K562 (cell line): ENCODE data around the gene TPGS1. TPM values are rescaled to one million over a fixed set of nuclear protein-coding genes. Genes with fewer than 3 reads are reported as not detected.

Source experiments
- ARHGAP35 ChIP-seq: fragments of 450-650 bp; IDR thresholded peaks from 2 replicates; pipeline ENCODE4 v1.6.1; 2018; ENCODE audit not compliant: partially characterized antibody
- CHD7 ChIP-seq: fragments of 200-600 bp; sonication (generic); IDR thresholded peaks from one replicate; pipeline ENCODE4 v1.6.1; 2012; ENCODE audit warnings: mild to moderate bottlenecking, low read depth, low read length, inconsistent platforms
- NKRF ChIP-seq: fragments of 450-650 bp; IDR thresholded peaks from 2 replicates; pipeline ENCODE4 v1.6.1; 2016; ENCODE audit warnings: borderline replicate concordance
- RBM34 ChIP-seq: fragments of 200-400 bp; formaldehyde crosslinking; IDR thresholded peaks from 2 replicates; pipeline ENCODE4 v1.6.1; 2018; ENCODE audit warnings: low read length, borderline replicate concordance; ENCODE audit not compliant: insufficient read depth
- SP1 ChIP-seq: sonication (generic); formaldehyde crosslinking; IDR thresholded peaks from 2 replicates; pipeline ENCODE4 v1.8.1; 2022; ENCODE audit warnings: mild to moderate bottlenecking, missing genetic modification reagents
- TRIM24 ChIP-seq, 2 experiments: fragments of 450-650 bp; IDR thresholded peaks; 2 replicates each; pipeline ENCODE4 v1.6.1; 2016
- ZBTB11 ChIP-seq, 3 experiments: fragments of 200-800 bp in 1 of 3; fragments of 250-450 bp in 1 of 3; fragments of 450-650 bp in 1 of 3; sonication (Bioruptor Pico) in 1 of 3; sonication (Bioruptor generic) in 1 of 3; formaldehyde crosslinking in 1 of 3; IDR thresholded peaks; 2 replicates each; pipeline versions ENCODE4 v1.6.1 to v1.8.0; 2016 to 2022; ENCODE audit warnings: mild to moderate bottlenecking in 2 of 3, missing genetic modification characterization in 2 of 3, missing compliant biosample characterization in 1 of 3, moderate library complexity in 1 of 3
- ZNF778 ChIP-seq: fragments of 450-650 bp; formaldehyde crosslinking; IDR thresholded peaks from 2 replicates; pipeline ENCODE4 v1.4.0; 2020; ENCODE audit warnings: mild to moderate bottlenecking, moderate library complexity
- polyA plus RNA-seq, 8 experiments: library from polyadenylated mRNA; depleted of rRNA in 4 of 8; stranded (reverse) in 5 of 8; unstranded in 3 of 8; fragments of >200 nt; fragmentation: Nextera tagmentation in 2 of 8; fragmentation: Illumina TruSeq in 1 of 8; extraction: Ambion mirVana in 2 of 8; extraction: Trizol in 1 of 8; gene quantifications; 2 replicates each; pipeline versions ENCODE4 v1.2.1 to v1.2.3, GENCODE V29; 2011 to 2014; ENCODE audit warnings: inconsistent platforms in 1 of 8, missing spikeins in 1 of 8
- total RNA-seq, 7 experiments: library from RNA; depleted of rRNA in 6 of 7; stranded (reverse); fragments of >200 nt in 6 of 7; fragmentation: Illumina TruSeq in 2 of 7; extraction: Trizol in 2 of 7; gene quantifications; 2 replicates each; pipeline versions ENCODE4 v1.2.1 to v1.2.3, GENCODE V29; 2011 to 2021; ENCODE audit warnings: low replicate concordance in 1 of 7

TPGS1 gene
- total and polyA plus RNA-seq, 9 of the 15 experiments (the other 6 are each of a cell fraction or from before 2014, with no cell fraction given): 0.30 to 31.6 (median 1.2) TPM; not detected in 2

- TF ChIP-seq CHD7 (no peak), ZNF778 (no peak), RBM34 (no peak), NKRF (peak; percentile 40; the same call in 1 of the 2 replicates), SP1 (peak; percentile 39; the same call in 1 of the 2 replicates), ARHGAP35 (no peak), ZBTB11 (CRISPR knock-in tag; IDR thresholded peaks at IDR 0.05) (peak in 2 of 3 experiments; percentile 19 to 65; a peak in 2 of 6 replicates), TRIM24 (IDR thresholded peaks at IDR 0.05) (no peak)
These were observed 23.9 kb downstream of the TPGS1 start (continued) for GRCh38 chr19:531009-531752.
